ENCODE measurements around the gene TOMM20L.
"Not testable (repeated sequence)": the region's sequence is repeated elsewhere in the genome, so short reads cannot be mapped to it uniquely, and the experiment has no call there.

Gene TOMM20L

GRCh38 chr14:58398495-58398894 is 2.8 kb downstream of the TOMM20L start:
- no peak for DNase-seq (ENCODE audit: low spot score in 2 of 2)
- H3K9me3 ChIP-seq: no peaks in the 10 kb centered on the region
- in situ Hi-C loops (cut with MboI; ENCODE audit: low sequenced_read_pairs): no loop called here

GRCh38 chr14:58398895-58399294 is 3.2 kb downstream of the TOMM20L start:
- no peaks in the 10 kb centered on the region for H3K27me3 ChIP-seq (ENCODE audit: low read depth)
- DNase-seq (ENCODE audit: low spot score in 2 of 2): no peak
- H3K4me3 ChIP-seq: no peak overlapping the region
- peaks cover 17% of the 10 kb centered on the region for H3K4me1 ChIP-seq
- 0 out of 2 replicates have a peak, but pooled peaks cover 3% of the 10 kb centered on the region for H3K36me3 ChIP-seq (replicated peaks)
- H3K9me3 ChIP-seq: no peaks in the 10 kb centered on the region
- in situ Hi-C loops (cut with MboI; ENCODE audit: low sequenced_read_pairs): no loop called here

More at GRCh38 chr14:58398495-58398894, 2.8 kb downstream of the TOMM20L start:
- H3K36me3 ChIP-seq (replicated peaks): 0 out of 2 replicates have a peak, but pooled peaks cover 3% of the 10 kb centered on the region
- H3K4me3 ChIP-seq: no peak overlapping the region
- peaks cover 17% of the 10 kb centered on the region for H3K4me1 ChIP-seq
- H3K27me3 ChIP-seq (ENCODE audit: low read depth): no peaks in the 10 kb centered on the region

DNA sequence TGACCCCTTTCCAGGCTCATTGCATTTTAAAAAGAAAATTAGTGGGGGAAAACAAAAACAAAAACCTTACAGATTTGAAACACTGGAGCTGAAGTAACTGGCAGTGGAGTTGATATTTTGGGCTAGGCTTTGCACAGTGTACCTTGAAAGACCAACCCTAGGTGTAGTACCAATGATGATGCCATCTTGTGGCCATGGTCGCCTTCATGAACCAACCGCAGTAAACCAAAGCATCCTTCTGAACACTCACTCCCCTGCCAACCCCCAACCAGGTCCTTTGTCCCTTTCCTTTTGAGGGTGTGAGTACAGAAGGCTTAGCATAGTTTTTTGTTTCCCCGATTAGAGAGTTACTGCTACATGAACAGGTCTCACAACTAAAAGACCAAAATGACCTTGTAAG is 5.9 kb downstream of the TOMM20L start:
- Histone ChIP-seq H3K4me1 (peaks cover 4% of the 10 kb centered on the region), H3K9me3 (no peaks in the 10 kb centered on the region), H3K4me3 (no peak overlapping the region), H3K36me3 (replicated peaks) (peaks cover 11% of the 10 kb centered on the region; the same call in 1 of the 2 replicates), H3K27me3 (ENCODE audit: low read depth) (no peaks in the 10 kb centered on the region)
- in situ Hi-C loops (cut with MboI; ENCODE audit: low sequenced_read_pairs): no loop called here
- DNase-seq (ENCODE audit: low spot score in 2 of 2): no peak

- no peaks in the 10 kb centered on the region for H3K4me1 ChIP-seq
- no peak for DNase-seq (ENCODE audit: low spot score in 2 of 2)
- in situ Hi-C loops (cut with MboI; ENCODE audit: low sequenced_read_pairs): no loop called here
- H3K27me3 ChIP-seq (ENCODE audit: low read depth): no peaks in the 10 kb centered on the region
- no peak overlapping the region for H3K4me3 ChIP-seq
- no peaks in the 10 kb centered on the region for H3K9me3 ChIP-seq
- peaks cover 70% of the 10 kb centered on the region for H3K36me3 ChIP-seq (replicated peaks)
Measured at GRCh38 chr14:58408681-58409215, 13.0 kb downstream of the TOMM20L start.

GRCh38 chr14:58414845-58415244 is 19.1 kb downstream of the TOMM20L start:
- no peaks in the 10 kb centered on the region for H3K9me3 ChIP-seq
- H3K27me3 ChIP-seq (ENCODE audit: low read depth): no peaks in the 10 kb centered on the region
- in situ Hi-C loops (cut with MboI; ENCODE audit: low sequenced_read_pairs): no loop called here
- H3K36me3 ChIP-seq (replicated peaks): peaks cover 71% of the 10 kb centered on the region
- DNase-seq (ENCODE audit: low spot score in 2 of 2): no peak
- no peak overlapping the region for H3K4me3 ChIP-seq
- H3K4me1 ChIP-seq: no peaks in the 10 kb centered on the region

DNA sequence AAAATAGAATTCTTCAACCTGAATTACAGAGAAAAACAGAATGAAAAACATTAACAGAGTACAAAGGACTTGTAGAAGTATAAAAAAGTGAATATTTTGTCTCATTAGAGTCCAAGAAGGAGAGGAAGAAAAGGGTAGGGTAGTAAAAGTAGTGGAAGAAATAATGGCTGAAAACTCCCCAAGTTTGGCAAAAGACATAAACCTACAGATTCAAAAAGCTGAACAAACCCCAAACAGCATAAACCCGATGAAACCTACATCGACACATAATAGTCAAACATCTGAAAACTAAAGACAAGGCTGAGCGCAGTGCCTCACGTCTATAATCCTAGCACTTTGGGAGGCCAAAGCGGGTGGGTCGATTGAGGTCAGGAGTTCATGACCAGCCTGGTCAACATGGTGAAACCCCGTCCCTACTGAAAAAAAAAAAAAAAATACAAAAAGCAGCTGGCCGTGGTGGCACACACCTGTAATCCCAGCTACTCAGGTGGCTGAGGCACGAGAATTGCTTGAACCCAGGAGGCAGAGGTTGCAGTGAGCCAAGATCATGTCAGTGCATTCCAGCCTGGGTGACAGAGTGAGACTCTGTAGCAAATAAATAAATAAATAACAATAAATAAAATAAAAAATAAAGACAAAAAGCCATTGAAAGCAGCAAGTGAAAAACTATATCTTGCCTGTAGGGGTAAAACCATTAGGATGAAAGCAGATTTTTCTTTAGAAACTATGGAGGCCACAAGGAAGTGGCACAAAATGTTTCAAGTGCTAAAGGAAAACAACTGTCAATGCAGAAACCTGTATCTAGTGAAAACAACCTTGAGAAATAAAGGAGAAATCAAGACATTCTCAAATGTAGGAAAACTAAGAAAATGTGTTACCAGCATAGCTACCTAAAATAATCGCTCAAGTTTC is 20.2 kb downstream of the TOMM20L start:
- Histone ChIP-seq H3K36me3 (replicated peaks) (peaks cover 64% of the 10 kb centered on the region), H3K9me3 (no peaks in the 10 kb centered on the region), H3K27me3 (ENCODE audit: low read depth) (no peaks in the 10 kb centered on the region), H3K4me3 (no peak overlapping the region), H3K4me1 (no peaks in the 10 kb centered on the region)
- in situ Hi-C loops (cut with MboI; ENCODE audit: low sequenced_read_pairs): no loop called here
- DNase-seq (ENCODE audit: low spot score in 2 of 2): no peak

DNA sequence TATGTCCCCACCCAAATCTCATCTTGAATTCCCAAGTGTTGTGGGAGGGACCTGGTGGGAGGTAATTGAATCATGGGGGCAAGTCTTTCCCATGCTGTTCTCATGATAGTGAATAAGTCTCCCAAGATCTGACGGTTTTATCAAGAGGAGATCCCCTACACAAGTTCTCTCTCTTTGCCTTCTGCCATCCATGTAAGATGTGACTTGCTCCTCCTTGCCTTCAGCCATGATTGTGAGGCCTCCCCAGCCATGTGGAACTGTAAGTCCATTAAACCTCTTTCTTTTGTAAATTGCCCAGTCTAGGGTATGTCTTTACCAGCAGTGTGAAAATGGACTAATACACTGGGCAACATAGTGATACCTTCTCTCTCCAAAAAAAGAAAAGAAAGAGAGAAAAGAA is 21.2 kb downstream of the TOMM20L start:
- peaks cover 67% of the 10 kb centered on the region for H3K36me3 ChIP-seq (replicated peaks)
- H3K27me3 ChIP-seq (ENCODE audit: low read depth); H3K9me3 ChIP-seq; H3K4me3 ChIP-seq; in situ Hi-C loops (cut with MboI; ENCODE audit: low sequenced_read_pairs); H3K4me1 ChIP-seq; DNase-seq (ENCODE audit: low spot score in 2 of 2): not testable (repeated sequence)

- DNase-seq (ENCODE audit: low spot score in 2 of 2): peak; percentile 68 to 76
- H3K4me3 ChIP-seq: peak overlapping the region; percentile 66
- peaks cover 4% of the 10 kb centered on the region; the same call in 1 of the 2 replicates for H3K4me1 ChIP-seq
- no peaks in the 10 kb centered on the region for H3K9me3 ChIP-seq
- peaks cover 29% of the 10 kb centered on the region for H3K36me3 ChIP-seq (replicated peaks)
- in situ Hi-C loops (cut with MboI; ENCODE audit: low sequenced_read_pairs): no loop called here
- H3K27me3 ChIP-seq (ENCODE audit: low read depth): no peaks in the 10 kb centered on the region
Measured at GRCh38 chr14:58426670-58427280, 31.0 kb downstream of the TOMM20L start.

DNA sequence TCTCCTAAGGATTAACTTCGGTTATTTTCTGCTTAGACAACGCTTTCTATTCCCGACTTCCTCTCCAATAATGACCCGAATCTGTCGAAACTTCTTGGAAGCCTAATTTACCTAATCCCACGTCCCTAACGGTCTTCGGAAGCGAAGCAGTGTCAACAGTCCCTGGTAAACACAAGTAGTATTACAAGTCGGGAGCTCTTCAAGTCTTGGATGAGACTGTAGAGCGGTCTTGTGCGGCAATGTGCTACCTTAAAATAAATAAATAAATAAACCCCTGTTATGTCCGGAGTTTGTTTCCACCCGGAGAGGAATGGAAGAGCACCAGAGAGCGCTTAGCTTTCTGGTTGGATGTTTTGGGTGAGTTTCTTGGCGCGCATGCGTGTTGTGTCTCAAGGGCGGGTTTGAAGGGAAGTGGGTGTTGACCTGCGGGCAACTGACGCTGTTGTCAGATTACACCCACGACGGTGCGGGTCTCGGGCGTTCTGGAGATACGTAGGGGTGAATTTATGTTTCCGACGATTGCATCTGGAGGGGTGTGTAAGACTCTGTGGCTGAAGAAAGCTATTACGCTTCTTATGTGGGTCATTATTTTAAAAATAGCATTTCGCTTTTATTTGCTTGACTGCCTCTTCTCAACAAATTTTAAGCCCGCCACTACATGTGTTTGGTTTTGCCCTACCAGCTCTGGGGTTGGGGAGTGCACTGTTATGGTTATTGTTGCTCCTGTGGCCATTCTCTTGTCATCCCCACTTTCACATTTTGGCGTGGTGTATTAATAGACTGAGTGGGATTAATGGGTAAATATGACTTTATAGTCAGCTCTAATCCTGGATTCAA is 31.8 kb downstream of the TOMM20L start, which contains the start of the genes KIAA0586 and TIMM9:
KIAA0586 (plus strand) TSS at position 439 of the 837 bp plus-strand sequence. CDS start 546 bp downstream, outside the sequence.
TIMM9 (minus strand) TSS at position 251 of the 837 bp plus-strand sequence. CDS start 15,586 bp downstream, outside the sequence.
- Histone ChIP-seq H3K36me3 (replicated peaks) (peaks cover 28% of the 10 kb centered on the region), H3K4me1 (peaks cover 4% of the 10 kb centered on the region; the same call in 1 of the 2 replicates), H3K4me3 (peak within 1 kb of the TSS; percentile 66), H3K9me3 (no peaks in the 10 kb centered on the region), H3K27me3 (ENCODE audit: low read depth) (no peaks in the 10 kb centered on the region)
- peak; percentile 97 to 98 for DNase-seq (ENCODE audit: low spot score in 2 of 2)
- in situ Hi-C loops (cut with MboI; ENCODE audit: low sequenced_read_pairs): no loop called here

DNA sequence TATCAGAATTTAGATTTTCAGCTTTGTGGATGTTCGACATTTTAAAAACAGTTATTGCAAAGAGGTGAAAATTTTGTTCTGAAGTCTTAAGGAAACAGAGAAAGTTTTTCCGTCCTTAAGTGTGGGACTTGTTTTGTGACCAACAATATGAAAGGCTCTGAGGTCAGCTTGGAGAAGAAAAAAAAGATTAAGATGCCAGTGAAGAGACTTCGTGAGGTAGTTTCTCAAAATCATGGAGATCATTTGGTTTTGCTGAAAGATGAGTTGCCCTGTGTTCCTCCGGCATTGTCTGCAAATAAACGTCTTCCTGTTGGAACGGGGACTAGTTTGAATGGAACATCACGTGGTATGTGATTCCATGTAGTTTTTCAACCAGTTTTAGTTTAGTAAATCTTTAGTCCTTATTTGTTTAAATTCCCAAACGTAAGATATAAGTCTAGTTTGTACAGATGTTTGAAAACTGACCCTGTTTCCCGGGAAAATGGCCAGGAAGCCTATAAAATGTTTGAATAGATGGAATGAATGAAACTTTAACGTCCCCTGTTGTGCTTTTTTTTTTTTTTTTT is 32.5 kb downstream of the TOMM20L start:
- DNase-seq (ENCODE audit: low spot score in 2 of 2): peak; percentile 49 to 88
- H3K4me1 ChIP-seq: peaks cover 4% of the 10 kb centered on the region; the same call in 1 of the 2 replicates
- no peaks in the 10 kb centered on the region for H3K9me3 ChIP-seq
- in situ Hi-C loops (cut with MboI; ENCODE audit: low sequenced_read_pairs): no loop called here
- no peaks in the 10 kb centered on the region for H3K27me3 ChIP-seq (ENCODE audit: low read depth)
- peak overlapping the region; percentile 66 for H3K4me3 ChIP-seq
- H3K36me3 ChIP-seq (replicated peaks): peaks cover 26% of the 10 kb centered on the region

- H3K9me3 ChIP-seq: no peaks in the 10 kb centered on the region
- H3K36me3 ChIP-seq (replicated peaks): peaks cover 24% of the 10 kb centered on the region
- peaks cover 4% of the 10 kb centered on the region; the same call in 1 of the 2 replicates for H3K4me1 ChIP-seq
- no peak for DNase-seq (ENCODE audit: low spot score in 2 of 2)
- no peaks in the 10 kb centered on the region for H3K27me3 ChIP-seq (ENCODE audit: low read depth)
- in situ Hi-C loops (cut with MboI; ENCODE audit: low sequenced_read_pairs): no loop called here
- H3K4me3 ChIP-seq: no peak overlapping the region
Measured at GRCh38 chr14:58430156-58430555, 34.4 kb downstream of the TOMM20L start.

GRCh38 chr14:58439476-58439875 is 43.7 kb downstream of the TOMM20L start:
- peaks cover 33% of the 10 kb centered on the region for H3K36me3 ChIP-seq (replicated peaks)
- in situ Hi-C loops (cut with MboI; ENCODE audit: low sequenced_read_pairs): no loop called here
- no peak for DNase-seq (ENCODE audit: low spot score in 2 of 2)
- no peaks in the 10 kb centered on the region for H3K9me3 ChIP-seq
- no peaks in the 10 kb centered on the region for H3K27me3 ChIP-seq (ENCODE audit: low read depth)
- H3K4me1 ChIP-seq: no peaks in the 10 kb centered on the region
- no peak overlapping the region for H3K4me3 ChIP-seq

DNA sequence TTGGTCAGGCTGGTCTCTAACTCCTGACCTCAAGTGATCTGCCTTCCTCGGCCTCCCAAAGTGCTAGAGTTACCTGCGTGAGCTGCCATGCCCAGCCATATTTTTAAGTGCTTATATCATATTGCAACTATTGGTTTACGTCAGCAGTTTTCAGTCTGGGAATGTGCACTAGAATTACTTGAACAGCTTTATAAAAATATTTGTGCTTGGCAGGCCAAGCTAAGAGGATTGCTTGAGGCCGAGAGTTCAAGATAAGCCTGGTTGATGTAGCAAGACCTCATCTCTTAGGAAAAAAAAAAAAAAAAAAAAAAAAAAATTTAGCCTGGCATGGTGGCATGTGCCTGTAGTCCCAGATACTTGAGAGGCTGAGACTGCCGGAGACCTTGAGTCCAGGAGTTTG is 48.9 kb downstream of the TOMM20L start:
- H3K4me3 ChIP-seq: no peak overlapping the region
- in situ Hi-C loops (cut with MboI; ENCODE audit: low sequenced_read_pairs): no loop called here
- H3K9me3 ChIP-seq: no peaks in the 10 kb centered on the region
- H3K27me3 ChIP-seq (ENCODE audit: low read depth): no peaks in the 10 kb centered on the region
- no peaks in the 10 kb centered on the region for H3K4me1 ChIP-seq
- DNase-seq (ENCODE audit: low spot score in 2 of 2): no peak
- H3K36me3 ChIP-seq (replicated peaks): peaks cover 40% of the 10 kb centered on the region

Data from HAP-1 (cell line).